SK-N-SH treated with all-trans-retinoic acid at 6 μM for 48 hours (cell line): ENCODE data around the gene N4BP3.

ENCODE experiments used
- ATAC-seq: fragments of 200-7000 bp; cut with Tn5 transposase; 3 replicates; pipeline ENCODE4 v1.9.1; 2020; ENCODE audit warnings: mild to moderate bottlenecking, moderate library complexity
- ARNTL ChIP-seq: fragments of 450-650 bp; formaldehyde crosslinking; IDR thresholded peaks from 2 replicates; pipeline ENCODE4 v1.5.0; 2020; ENCODE audit warnings: low read depth, mild to moderate bottlenecking, moderate library complexity, borderline replicate concordance
- BACH2 ChIP-seq: fragments of 250-450 bp; sonication (Bioruptor Pico); IDR thresholded peaks from 2 replicates; pipeline ENCODE4 v1.9.0; 2021; ENCODE audit warnings: mild to moderate bottlenecking, borderline replicate concordance
- CREB5 ChIP-seq: fragments of 250-450 bp; sonication (Bioruptor Pico); IDR thresholded peaks from 2 replicates; pipeline ENCODE4 v1.5.1; 2020; ENCODE audit warnings: low read depth, mild to moderate bottlenecking, moderate library complexity
- CSRNP3 ChIP-seq: fragments of 250-450 bp; sonication (Bioruptor Pico); IDR thresholded peaks from 2 replicates; pipeline ENCODE4 v1.5.1; 2021; ENCODE audit warnings: mild to moderate bottlenecking, moderate library complexity
- ESRRG ChIP-seq: fragments of 250-450 bp; sonication (Bioruptor Pico); IDR thresholded peaks from 2 replicates; pipeline ENCODE4 v1.6.1; 2021; ENCODE audit warnings: mild to moderate bottlenecking
- GLIS3 ChIP-seq: fragments of 250-450 bp; sonication (Bioruptor Pico); IDR thresholded peaks from 2 replicates; pipeline ENCODE4 v1.5.0; 2020; ENCODE audit warnings: mild to moderate bottlenecking, moderate library complexity
- ISL1 ChIP-seq: fragments of 250-450 bp; sonication (Bioruptor Pico); IDR thresholded peaks from 2 replicates; pipeline ENCODE4 v2.1.2; 2022; ENCODE audit warnings: mild to moderate bottlenecking, moderate library complexity
- OSR1 ChIP-seq: fragments of 250-450 bp; sonication (Bioruptor Pico); IDR thresholded peaks from 2 replicates; pipeline ENCODE4 v1.8.0; 2022; ENCODE audit warnings: moderate library complexity, mild to moderate bottlenecking, inconsistent platforms
- PATZ1 ChIP-seq: fragments of 250-450 bp; sonication (Bioruptor Pico); IDR thresholded peaks from 2 replicates; pipeline ENCODE4 v1.8.0; 2020; ENCODE audit warnings: mild to moderate bottlenecking, moderate library complexity, borderline replicate concordance
- POU6F1 ChIP-seq: fragments of 250-450 bp; sonication (Bioruptor Pico); IDR thresholded peaks from 2 replicates; pipeline ENCODE4 v1.8.0; 2021; ENCODE audit warnings: low read depth, mild to moderate bottlenecking, moderate library complexity, borderline replicate concordance
- PPARA ChIP-seq: fragments of 250-450 bp; sonication (Bioruptor Pico); IDR thresholded peaks from 2 replicates; pipeline ENCODE4 v1.5.0; 2020; ENCODE audit warnings: mild to moderate bottlenecking, borderline replicate concordance
- RARB ChIP-seq: fragments of 250-450 bp; sonication (Bioruptor Pico); IDR thresholded peaks from 2 replicates; pipeline ENCODE4 v1.8.0; 2021; ENCODE audit warnings: mild to moderate bottlenecking, moderate library complexity
- SNAI2 ChIP-seq: fragments of 250-450 bp; sonication (Bioruptor Pico); IDR thresholded peaks from 2 replicates; pipeline ENCODE4 v1.5.0; 2020; ENCODE audit warnings: mild to moderate bottlenecking, moderate library complexity
- TCF4 ChIP-seq: fragments of 250-450 bp; sonication (Bioruptor Pico); IDR thresholded peaks from 2 replicates; pipeline ENCODE4 v1.8.0; 2021; ENCODE audit warnings: mild to moderate bottlenecking, moderate library complexity, borderline replicate concordance
- TSHZ2 ChIP-seq: fragments of 250-450 bp; sonication (Bioruptor Pico); IDR thresholded peaks from 2 replicates; pipeline ENCODE4 v1.5.0; 2020; ENCODE audit warnings: mild to moderate bottlenecking, moderate library complexity
- ZC3H10 ChIP-seq: fragments of 250-450 bp; sonication (Bioruptor Pico); IDR thresholded peaks from 2 replicates; pipeline ENCODE4 v1.5.1; 2021; ENCODE audit warnings: mild to moderate bottlenecking, moderate library complexity
- ZFP30 ChIP-seq: fragments of 450-650 bp; formaldehyde crosslinking; IDR thresholded peaks from 2 replicates; pipeline ENCODE4 v1.5.0; 2022; ENCODE audit warnings: mild to moderate bottlenecking, moderate library complexity
- ZNF565 ChIP-seq: fragments of 450-650 bp; formaldehyde crosslinking; conservative IDR thresholded peaks from 2 replicates; pipeline ENCODE4 v1.5.0; 2020; ENCODE audit warnings: low read depth, mild to moderate bottlenecking, moderate library complexity
- ZNF70 ChIP-seq: fragments of 450-650 bp; formaldehyde crosslinking; IDR thresholded peaks from 2 replicates; pipeline ENCODE4 v1.5.0; 2020; ENCODE audit warnings: mild to moderate bottlenecking, moderate library complexity
- ZNF8 ChIP-seq: fragments of 450-650 bp; formaldehyde crosslinking; IDR thresholded peaks from 2 replicates; pipeline ENCODE4 v1.5.0; 2020; ENCODE audit warnings: mild to moderate bottlenecking, moderate library complexity

Gene N4BP3

GRCh38 chr5:178174456-178174855 is 61.1 kb downstream of the N4BP3 start:
- TF ChIP-seq SNAI2 (CRISPR knock-in tag): no peak
- no peak for TF ChIP-seq PPARA (CRISPR knock-in tag)
- TF ChIP-seq GLIS3 (CRISPR knock-in tag): no peak
- no peak for TF ChIP-seq CREB5 (CRISPR knock-in tag)
- TF ChIP-seq OSR1 (CRISPR knock-in tag): no peak
- TF ChIP-seq TSHZ2 (CRISPR knock-in tag): no peak
- no peak for TF ChIP-seq TCF4 (CRISPR knock-in tag)
- TF ChIP-seq ZNF70 (CRISPR knock-in tag): no peak
- no peak for TF ChIP-seq ARNTL (CRISPR knock-in tag)
- no peak for TF ChIP-seq ESRRG (CRISPR knock-in tag)
- no peak for TF ChIP-seq CSRNP3 (CRISPR knock-in tag)
- TF ChIP-seq ZNF8: no peak
- no peak for TF ChIP-seq ZNF565
- TF ChIP-seq POU6F1 (CRISPR knock-in tag): no peak
- no peak for TF ChIP-seq ISL1 (CRISPR knock-in tag)
- TF ChIP-seq RARB (CRISPR knock-in tag): no peak
- no peak for TF ChIP-seq PATZ1 (CRISPR knock-in tag)
- no peak for TF ChIP-seq BACH2 (CRISPR knock-in tag)
- TF ChIP-seq ZFP30: no peak
- TF ChIP-seq ZC3H10 (CRISPR knock-in tag): no peak
- ATAC-seq: no peak
